HFFc6 (cell line): Measurements from ENCODE around the gene ITGB3. TPM values are rescaled to one million over a fixed set of nuclear protein-coding genes. Genes with fewer than 3 reads are reported as not detected.

Experiments used
- DNase-seq: peaks from one replicate; pipeline ENCODE4 v3.0.0-alpha.2; 2018
- H3K27ac Mint-ChIP-seq: 2 replicates; pipeline ENCODE4 v1.8.0; 2020; ENCODE audit warnings: mild to moderate bottlenecking, mixed read lengths
- H3K27me3 Mint-ChIP-seq: 2 replicates; pipeline ENCODE4 v1.8.0; 2021; ENCODE audit warnings: mild to moderate bottlenecking, moderate library complexity, mixed read lengths; ENCODE audit not compliant: insufficient read depth
- H3K36me3 Mint-ChIP-seq: 2 replicates; pipeline ENCODE4 v1.8.0; 2021; ENCODE audit warnings: low read depth, mixed read lengths
- H3K4me1 Mint-ChIP-seq: 2 replicates; pipeline ENCODE4 v1.8.0; 2020; ENCODE audit warnings: low read depth, mixed read lengths
- H3K4me3 Mint-ChIP-seq: 2 replicates; pipeline ENCODE4 v1.8.0; 2020; ENCODE audit warnings: mild to moderate bottlenecking, moderate library complexity, mixed read lengths
- H3K9me3 Mint-ChIP-seq: 2 replicates; pipeline ENCODE4 v1.8.0; 2020; ENCODE audit warnings: mild to moderate bottlenecking, mixed read lengths
- CTCF ChIP-seq: fragments of 200-600 bp; sonication (generic); IDR thresholded peaks from 2 replicates; pipeline ENCODE4 v1.5.0; 2021; ENCODE audit warnings: antibody characterized with exemption, mild to moderate bottlenecking
- total RNA-seq, 6 experiments: library from RNA; stranded (reverse); fragmentation: NEBNext Ultra II Directional; extraction: Animal tissue kit (Norgen Biotek cat#: 25700); gene quantifications; 2 replicates in 1 of 6; 3 replicates in 5 of 6; pipeline ENCODE4 v1.2.3, GENCODE V29; 2021

The ITGB3 gene
- total RNA-seq, 6 experiments from 2014 or later: 2.2 to 4.1 (median 2.9) TPM

- no peak for TF ChIP-seq CTCF
- H3K9me3 Mint-ChIP-seq: no peaks in the 10 kb centered on the region
- H3K36me3 Mint-ChIP-seq: peaks cover 12% of the 10 kb centered on the region; the same call in 1 of the 2 replicates
- no peak overlapping the region for H3K4me3 Mint-ChIP-seq
- H3K27ac Mint-ChIP-seq: no peak overlapping the region
- peaks cover 34% of the 10 kb centered on the region for H3K4me1 Mint-ChIP-seq
- DNase-seq: no peak
- H3K27me3 Mint-ChIP-seq: peaks cover 7% of the 10 kb centered on the region
These were observed 31.4 kb downstream of the ITGB3 start for GRCh38 chr17:47285003-47285402.

GRCh38 chr17:47286198-47286914 is 32.7 kb downstream of the ITGB3 start:
- H3K9me3 Mint-ChIP-seq: no peaks in the 10 kb centered on the region
- H3K4me3 Mint-ChIP-seq: no peak overlapping the region
- H3K36me3 Mint-ChIP-seq: peaks cover 12% of the 10 kb centered on the region; the same call in 1 of the 2 replicates
- no peak for TF ChIP-seq CTCF
- peaks cover 3% of the 10 kb centered on the region; the same call in 1 of the 2 replicates for H3K27me3 Mint-ChIP-seq
- H3K27ac Mint-ChIP-seq: no peak overlapping the region
- H3K4me1 Mint-ChIP-seq: peaks cover 24% of the 10 kb centered on the region
- DNase-seq: no peak

DNA sequence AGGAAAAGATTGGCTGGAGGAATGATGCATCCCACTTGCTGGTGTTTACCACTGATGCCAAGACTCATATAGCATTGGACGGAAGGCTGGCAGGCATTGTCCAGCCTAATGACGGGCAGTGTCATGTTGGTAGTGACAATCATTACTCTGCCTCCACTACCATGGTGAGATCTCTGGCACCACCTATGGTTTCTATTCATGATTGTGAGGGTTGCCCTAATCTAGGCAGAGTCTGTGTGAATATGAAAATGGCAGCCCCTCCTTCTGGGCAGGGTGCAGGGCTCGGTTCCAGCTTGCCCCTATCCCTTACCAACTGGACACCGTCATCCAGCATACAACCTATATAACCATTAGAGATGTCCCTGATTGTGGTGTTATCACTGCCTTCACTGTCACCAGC is 33.4 kb downstream of the ITGB3 start:
- Mint-ChIP-seq H3K9me3 (no peaks in the 10 kb centered on the region), H3K4me3 (no peak overlapping the region), H3K27ac (no peak overlapping the region), H3K4me1 (peaks cover 24% of the 10 kb centered on the region), H3K27me3 (peaks cover 3% of the 10 kb centered on the region; the same call in 1 of the 2 replicates), H3K36me3 (peaks cover 12% of the 10 kb centered on the region; the same call in 1 of the 2 replicates)
- TF ChIP-seq CTCF: no peak
- no peak for DNase-seq

DNA sequence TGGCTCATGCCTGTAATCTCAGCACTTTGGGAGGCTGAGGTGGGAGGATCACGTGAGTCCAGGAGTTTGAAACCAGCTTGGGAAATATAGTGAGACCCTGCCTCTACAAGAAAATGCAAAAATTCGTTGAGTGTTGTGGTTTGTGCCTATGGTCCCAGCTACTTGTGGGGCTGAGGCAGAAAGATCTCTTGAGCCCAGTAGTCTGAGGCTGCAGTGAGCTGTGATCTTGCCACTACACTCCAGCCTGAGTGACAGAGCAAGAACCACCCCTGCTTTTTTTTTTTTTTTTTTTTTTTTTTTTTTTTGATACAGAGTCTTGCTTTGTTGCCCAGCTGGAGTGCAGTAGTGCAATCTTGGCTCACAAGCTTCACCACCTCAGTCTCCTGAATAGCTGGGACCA is 34.0 kb downstream of the ITGB3 start:
- peaks cover 24% of the 10 kb centered on the region for H3K4me1 Mint-ChIP-seq
- H3K27ac Mint-ChIP-seq: no peak overlapping the region
- no peaks in the 10 kb centered on the region for H3K9me3 Mint-ChIP-seq
- TF ChIP-seq CTCF: no peak
- H3K4me3 Mint-ChIP-seq: no peak overlapping the region
- peaks cover 3% of the 10 kb centered on the region; the same call in 1 of the 2 replicates for H3K27me3 Mint-ChIP-seq
- no peak for DNase-seq
- peaks cover 12% of the 10 kb centered on the region for H3K36me3 Mint-ChIP-seq

GRCh38 chr17:47288531-47289116 is 35.0 kb downstream of the ITGB3 start:
- Mint-ChIP-seq H3K36me3 (peaks cover 10% of the 10 kb centered on the region), H3K9me3 (no peaks in the 10 kb centered on the region), H3K27ac (no peak overlapping the region), H3K27me3 (peaks cover 2% of the 10 kb centered on the region; the same call in 1 of the 2 replicates), H3K4me1 (peaks cover 25% of the 10 kb centered on the region), H3K4me3 (no peak overlapping the region)
- no peak for TF ChIP-seq CTCF
- DNase-seq: no peak
